ENCODE data around the gene KRTAP22-2. TPM values are rescaled to one million over a fixed set of nuclear protein-coding genes. Genes with fewer than 3 reads are reported as not detected.

Gene KRTAP22-2
- total RNA-seq, 4 donors from 2014 or later = not detected

- no peak for DNase-seq (ENCODE audit: low spot score in 2 of 2)
- no peak within 1 kb of the TSS for H3K4me3 ChIP-seq
- H3K4me1 ChIP-seq = no peaks in the 10 kb centered on the region
- TF ChIP-seq POLR2A (IDR thresholded peaks at IDR 0.05) (no peak), EP300 (IDR thresholded peaks at IDR 0.05) (no peak), CTCF (IDR thresholded peaks at IDR 0.05) (no peak)
- WGBS, 2 donors = 94 to 96% methylated on average over 5 to 6 of the region's 6 CpGs
- no peaks in the 10 kb centered on the region for H3K36me3 ChIP-seq
- no peaks in the 10 kb centered on the region for H3K27me3 ChIP-seq
- H3K9me3 ChIP-seq = no peaks in the 10 kb centered on the region
- H3K27ac ChIP-seq = no peak within 1 kb of the TSS
Measured at GRCh38 chr21:30598802-30599201, 8.6 kb upstream of the KRTAP22-2 start, which contains the start of gene KRTAP6-2. Gene KRTAP6-2 (minus strand): TSS chr21:30598902. CDS start chr21:30598874, 28 bp downstream.

- no peak for DNase-seq (ENCODE audit: low spot score in 2 of 2)
- H3K9me3 ChIP-seq = no peaks in the 10 kb centered on the region
- H3K4me1 ChIP-seq = no peaks in the 10 kb centered on the region
- H3K27me3 ChIP-seq = no peaks in the 10 kb centered on the region
- no peak within 1 kb of the TSS for H3K27ac ChIP-seq
- TF ChIP-seq EP300 (IDR thresholded peaks at IDR 0.05) (no peak), POLR2A (IDR thresholded peaks at IDR 0.05) (no peak), CTCF (IDR thresholded peaks at IDR 0.05) (no peak)
- no peaks in the 10 kb centered on the region for H3K36me3 ChIP-seq
- no peak within 1 kb of the TSS for H3K4me3 ChIP-seq
- WGBS, 2 donors = 90 to 95% methylated on average over 4 of the region's 4 CpGs
Measured at GRCh38 chr21:30592140-30592539, 1.9 kb upstream of the KRTAP22-2 start, which contains the start of gene KRTAP6-3. Gene KRTAP6-3 (plus strand): TSS chr21:30592440. CDS start chr21:30592446, 6 bp downstream.

GRCh38 chr21:30582870-30583269 is 7.3 kb downstream of the KRTAP22-2 start:
- Histone ChIP-seq H3K4me1 (no peaks in the 10 kb centered on the region), H3K36me3 (no peaks in the 10 kb centered on the region), H3K27me3 (no peaks in the 10 kb centered on the region), H3K4me3 (no peak overlapping the region), H3K9me3 (no peaks in the 10 kb centered on the region), H3K27ac (no peak overlapping the region)
- 24 to 31% methylated on average over 1 of the region's 1 CpG for WGBS, 2 donors
- TF ChIP-seq CTCF (IDR thresholded peaks at IDR 0.05) (no peak), EP300 (IDR thresholded peaks at IDR 0.05) (no peak), POLR2A (IDR thresholded peaks at IDR 0.05) (no peak)
- no peak for DNase-seq (ENCODE audit: low spot score in 2 of 2)

GRCh38 chr21:30580132-30580531 is 10.1 kb downstream of the KRTAP22-2 start:
- Histone ChIP-seq H3K27me3 (no peaks in the 10 kb centered on the region), H3K9me3 (no peaks in the 10 kb centered on the region), H3K4me1 (no peaks in the 10 kb centered on the region), H3K27ac (no peak overlapping the region), H3K36me3 (no peaks in the 10 kb centered on the region), H3K4me3 (no peak overlapping the region)
- WGBS, 2 donors = 74 to 77% methylated on average over 3 of the region's 3 CpGs
- TF ChIP-seq POLR2A (IDR thresholded peaks at IDR 0.05) = no peak
- TF ChIP-seq CTCF (IDR thresholded peaks at IDR 0.05) = no peak
- TF ChIP-seq EP300 (IDR thresholded peaks at IDR 0.05) = no peak
- no peak for DNase-seq (ENCODE audit: low spot score in 2 of 2)

- no peak for TF ChIP-seq CTCF (IDR thresholded peaks at IDR 0.05)
- no peak for TF ChIP-seq EP300 (IDR thresholded peaks at IDR 0.05)
- no peak for TF ChIP-seq POLR2A (IDR thresholded peaks at IDR 0.05)
- Histone ChIP-seq H3K27me3 (no peaks in the 10 kb centered on the region), H3K9me3 (no peaks in the 10 kb centered on the region), H3K36me3 (no peaks in the 10 kb centered on the region), H3K27ac (no peak overlapping the region), H3K4me3 (no peak overlapping the region), H3K4me1 (no peaks in the 10 kb centered on the region)
- DNase-seq (ENCODE audit: low spot score in 2 of 2) = no peak
- WGBS, 2 donors = 54 to 57% methylated on average over 1 of the region's 1 CpG
Measured at GRCh38 chr21:30579346-30579745, 10.9 kb downstream of the KRTAP22-2 start.
